ENCODE measurements around the gene KRTAP2-3.

GRCh38 chr17:41012326-41013120 is 47.4 kb downstream of the KRTAP2-3 start:
- TF ChIP-seq POLR2AphosphoS5 (IDR thresholded peaks at IDR 0.05), result no peak
- TF ChIP-seq, protein P1, sequence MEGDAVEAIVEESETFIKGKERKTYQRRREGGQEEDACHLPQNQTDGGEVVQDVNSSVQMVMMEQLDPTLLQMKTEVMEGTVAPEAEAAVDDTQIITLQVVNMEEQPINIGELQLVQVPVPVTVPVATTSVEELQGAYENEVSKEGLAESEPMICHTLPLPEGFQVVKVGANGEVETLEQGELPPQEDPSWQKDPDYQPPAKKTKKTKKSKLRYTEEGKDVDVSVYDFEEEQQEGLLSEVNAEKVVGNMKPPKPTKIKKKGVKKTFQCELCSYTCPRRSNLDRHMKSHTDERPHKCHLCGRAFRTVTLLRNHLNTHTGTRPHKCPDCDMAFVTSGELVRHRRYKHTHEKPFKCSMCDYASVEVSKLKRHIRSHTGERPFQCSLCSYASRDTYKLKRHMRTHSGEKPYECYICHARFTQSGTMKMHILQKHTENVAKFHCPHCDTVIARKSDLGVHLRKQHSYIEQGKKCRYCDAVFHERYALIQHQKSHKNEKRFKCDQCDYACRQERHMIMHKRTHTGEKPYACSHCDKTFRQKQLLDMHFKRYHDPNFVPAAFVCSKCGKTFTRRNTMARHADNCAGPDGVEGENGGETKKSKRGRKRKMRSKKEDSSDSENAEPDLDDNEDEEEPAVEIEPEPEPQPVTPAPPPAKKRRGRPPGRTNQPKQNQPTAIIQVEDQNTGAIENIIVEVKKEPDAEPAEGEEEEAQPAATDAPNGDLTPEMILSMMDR (IDR thresholded peaks at IDR 0.05), result no peak
- no peak for TF ChIP-seq EP300 (IDR thresholded peaks at IDR 0.05)
